CD14-positive monocyte (primary cell): ENCODE results near the gene PAGE2B. TPM values are rescaled to one million over a fixed set of nuclear protein-coding genes. Genes with fewer than 3 reads are reported as not detected.

Experiments used
- DNase-seq, 3 donors: peaks; one replicate each; pipeline ENCODE4 v3.0.0-alpha.2; 2011 to 2022
- H2AFZ ChIP-seq: 2 replicates; pipeline ENCODE4 v1.6.0; 2012; ENCODE audit warnings: mild to moderate bottlenecking, low read depth, low read length, inconsistent platforms; ENCODE audit not compliant: insufficient read depth, poor library complexity, severe bottlenecking
- H3K27ac ChIP-seq, 2 donors: 1 replicate in 1 of 2; 2 replicates in 1 of 2; pipeline ENCODE4 v1.5.1; 2012 to 2013; ENCODE audit warnings: low read length in 2 of 2, control low read depth in 1 of 2, inconsistent platforms in 1 of 2, low read depth in 1 of 2, mild to moderate bottlenecking in 1 of 2
- H3K27me3 ChIP-seq, 2 donors: one replicate each; pipeline versions ENCODE4 v1.6.0 to v1.6.1; 2011 to 2013; ENCODE audit warnings: low read length in 2 of 2; ENCODE audit not compliant: control insufficient read depth in 2 of 2, insufficient read depth in 2 of 2
- H3K36me3 ChIP-seq, 2 donors: replicated peaks in 1 of 2; 1 replicate in 1 of 2; 2 replicates in 1 of 2; pipeline versions ENCODE4 v1.5.1 to v1.6.1; 2012 to 2013; ENCODE audit warnings: low read length in 2 of 2, control low read depth in 1 of 2, inconsistent platforms in 1 of 2, mild to moderate bottlenecking in 1 of 2; ENCODE audit not compliant: insufficient read depth in 2 of 2, control insufficient read depth in 1 of 2
- H3K4me1 ChIP-seq, 2 donors: 1 replicate in 1 of 2; 2 replicates in 1 of 2; pipeline versions ENCODE4 v1.5.1 to v1.6.1; 2012 to 2013; ENCODE audit warnings: low read length in 2 of 2, control low read depth in 1 of 2, inconsistent platforms in 1 of 2, mild to moderate bottlenecking in 1 of 2, moderate library complexity in 1 of 2; ENCODE audit not compliant: insufficient read depth in 2 of 2, control insufficient read depth in 1 of 2
- H3K4me2 ChIP-seq: replicated peaks from 2 replicates; pipeline ENCODE3; 2012; ENCODE audit warnings: low read length, moderate library complexity, mild to moderate bottlenecking; ENCODE audit not compliant: poor library complexity, severe bottlenecking; ENCODE audit errors: extremely low read depth
- H3K4me3 ChIP-seq, 3 experiments: fragments of 200-600 bp in 1 of 3; sonication (generic) in 1 of 3; replicated peaks in 1 of 3; 1 replicate in 2 of 3; 2 replicates in 1 of 3; pipeline ENCODE4 v1.5.1; 2011 to 2013; ENCODE audit warnings: low read length in 3 of 3, mild to moderate bottlenecking in 3 of 3, control low read depth in 2 of 3, low read depth in 2 of 3, inconsistent platforms in 1 of 3, moderate library complexity in 1 of 3
- H3K79me2 ChIP-seq: 2 replicates; pipeline ENCODE4 v1.6.0; 2012; ENCODE audit warnings: mild to moderate bottlenecking, control low read depth, inconsistent platforms, low read length, moderate library complexity; ENCODE audit not compliant: insufficient read depth
- H3K9ac ChIP-seq: 2 replicates; pipeline ENCODE4 v1.6.0; 2017; ENCODE audit warnings: low read length, mild to moderate bottlenecking; ENCODE audit not compliant: insufficient read depth, poor library complexity, severe bottlenecking
- H3K9me3 ChIP-seq, 2 donors: replicated peaks in 1 of 2; 1 replicate in 1 of 2; 2 replicates in 1 of 2; pipeline versions ENCODE4 v1.5.1 to v1.6.1; 2012 to 2013; ENCODE audit warnings: low read length in 2 of 2, control low read depth in 1 of 2; ENCODE audit not compliant: control insufficient read depth in 1 of 2, insufficient read depth in 1 of 2
- H4K20me1 ChIP-seq: 2 replicates; pipeline ENCODE4 v1.6.0; 2012; ENCODE audit warnings: mild to moderate bottlenecking, low read length, control low read depth, moderate library complexity; ENCODE audit not compliant: insufficient read depth
- H3K27ac Mint-ChIP-seq, 7 donors: one replicate each; pipeline ENCODE4 v1.8.0; 2020; ENCODE audit warnings: mild to moderate bottlenecking in 7 of 7, mixed read lengths in 7 of 7, moderate library complexity in 6 of 7, inconsistent platforms in 2 of 7
- H3K27me3 Mint-ChIP-seq, 3 donors: one replicate each; pipeline ENCODE4 v1.8.0; 2021 to 2022; ENCODE audit warnings: low read depth in 3 of 3, mild to moderate bottlenecking in 3 of 3, mixed read lengths in 3 of 3, moderate library complexity in 3 of 3, inconsistent platforms in 1 of 3
- H3K36me3 Mint-ChIP-seq, 2 donors: one replicate each; pipeline ENCODE4 v1.8.0; 2020; ENCODE audit warnings: mixed read lengths in 2 of 2, inconsistent platforms in 1 of 2, mild to moderate bottlenecking in 1 of 2
- H3K4me1 Mint-ChIP-seq: one replicate; pipeline ENCODE4 v1.8.0; 2020; ENCODE audit warnings: mild to moderate bottlenecking, mixed read lengths
- H3K4me3 Mint-ChIP-seq, 2 donors: one replicate each; pipeline ENCODE4 v1.8.0; 2020; ENCODE audit warnings: mild to moderate bottlenecking in 2 of 2, mixed read lengths in 2 of 2, moderate library complexity in 1 of 2
- H3K9me3 Mint-ChIP-seq, 7 donors: one replicate each; pipeline ENCODE4 v1.8.0; 2020 to 2022; ENCODE audit warnings: mixed read lengths in 7 of 7, mild to moderate bottlenecking in 6 of 7, moderate library complexity in 6 of 7, inconsistent platforms in 2 of 7
- whole genome bisulfite sequencing: methylation state at CpG from one replicate; pipeline ENCODE4 v1.1.5; 2013; ENCODE audit warnings: missing lambda C conversion rate; ENCODE audit not compliant: insufficient coverage; 5-methylcytosine and 5-hydroxymethylcytosine counted together
- intact Hi-C, 2 donors: fragments of 100-400 bp; cut with micrococcal nuclease; formaldehyde crosslinking; loops; one replicate each; pipeline versions ENCODE4 v1.15.0 to v1.15.1; 2023
- polyA plus RNA-seq, 3 donors: library from polyadenylated mRNA; depleted of rRNA in 1 of 3; unstranded in 2 of 3; stranded (reverse) in 1 of 3; fragments of 300-500 nt in 2 of 3; fragments of >200 nt in 1 of 3; fragmentation: Illumina TruSeq in 2 of 3; gene quantifications; 1 replicate in 2 of 3; 2 replicates in 1 of 3; pipeline ENCODE4 v1.2.3, GENCODE V29; 2012 to 2021
- TF ChIP-seq, protein P1 (sequence below): fragments of 200-600 bp; IDR thresholded peaks from one replicate; pipeline ENCODE4 v1.8.0; 2022; ENCODE audit warnings: antibody characterized with exemption, mild to moderate bottlenecking

The PAGE2B gene
- polyA plus RNA-seq, 3 donors, result not detected

DNA sequence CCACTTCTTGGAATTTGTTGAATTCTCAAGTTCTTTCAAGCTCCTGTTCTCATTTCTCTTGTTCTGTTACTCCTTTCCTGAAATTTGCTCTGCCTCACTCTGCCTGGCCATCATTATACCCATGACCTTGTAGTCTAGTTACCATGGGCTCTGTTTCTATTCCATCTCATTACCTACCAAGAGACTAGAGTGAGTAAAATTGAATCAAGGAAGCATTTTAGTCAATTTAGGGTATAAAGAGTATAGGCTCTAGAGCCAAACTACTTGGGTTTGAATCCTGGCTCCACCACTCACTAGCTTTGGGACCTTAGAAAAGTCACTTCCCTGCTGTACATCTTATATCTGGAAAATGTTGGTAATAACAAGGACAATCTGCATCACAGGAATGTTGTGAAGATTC, 46.2 kb upstream of the PAGE2B start:
- no peaks in the 10 kb centered on the region for H3K27me3 ChIP-seq
- H3K36me3 ChIP-seq, result no peaks in the 10 kb centered on the region
- no peak for DNase-seq
- H3K4me3 ChIP-seq, result no peak overlapping the region
- H3K9me3 ChIP-seq, result no peaks in the 10 kb centered on the region
- H3K27ac ChIP-seq, result no peak overlapping the region
- Mint-ChIP-seq H3K9me3 (peaks cover 0 to 5% (median 0%) of the 10 kb centered on the region in 7 donors), H3K36me3 (no peaks in the 10 kb centered on the region), H3K27ac (no peak overlapping the region), H3K27me3 (peaks cover 0 to 9% (median 0%) of the 10 kb centered on the region in 3 donors), H3K4me3 (no peak overlapping the region), H3K4me1 (no peaks in the 10 kb centered on the region)
- H3K79me2 ChIP-seq, result no peaks in the 10 kb centered on the region
- no peak overlapping the region for H3K4me2 ChIP-seq
- no peaks in the 10 kb centered on the region for H3K4me1 ChIP-seq
- intact Hi-C loops, result no loop called here
- no peak overlapping the region for H2AFZ ChIP-seq
- TF ChIP-seq, protein P1, sequence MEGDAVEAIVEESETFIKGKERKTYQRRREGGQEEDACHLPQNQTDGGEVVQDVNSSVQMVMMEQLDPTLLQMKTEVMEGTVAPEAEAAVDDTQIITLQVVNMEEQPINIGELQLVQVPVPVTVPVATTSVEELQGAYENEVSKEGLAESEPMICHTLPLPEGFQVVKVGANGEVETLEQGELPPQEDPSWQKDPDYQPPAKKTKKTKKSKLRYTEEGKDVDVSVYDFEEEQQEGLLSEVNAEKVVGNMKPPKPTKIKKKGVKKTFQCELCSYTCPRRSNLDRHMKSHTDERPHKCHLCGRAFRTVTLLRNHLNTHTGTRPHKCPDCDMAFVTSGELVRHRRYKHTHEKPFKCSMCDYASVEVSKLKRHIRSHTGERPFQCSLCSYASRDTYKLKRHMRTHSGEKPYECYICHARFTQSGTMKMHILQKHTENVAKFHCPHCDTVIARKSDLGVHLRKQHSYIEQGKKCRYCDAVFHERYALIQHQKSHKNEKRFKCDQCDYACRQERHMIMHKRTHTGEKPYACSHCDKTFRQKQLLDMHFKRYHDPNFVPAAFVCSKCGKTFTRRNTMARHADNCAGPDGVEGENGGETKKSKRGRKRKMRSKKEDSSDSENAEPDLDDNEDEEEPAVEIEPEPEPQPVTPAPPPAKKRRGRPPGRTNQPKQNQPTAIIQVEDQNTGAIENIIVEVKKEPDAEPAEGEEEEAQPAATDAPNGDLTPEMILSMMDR, result no peak
- H4K20me1 ChIP-seq, result no peaks in the 10 kb centered on the region
- no peak overlapping the region for H3K9ac ChIP-seq

DNA sequence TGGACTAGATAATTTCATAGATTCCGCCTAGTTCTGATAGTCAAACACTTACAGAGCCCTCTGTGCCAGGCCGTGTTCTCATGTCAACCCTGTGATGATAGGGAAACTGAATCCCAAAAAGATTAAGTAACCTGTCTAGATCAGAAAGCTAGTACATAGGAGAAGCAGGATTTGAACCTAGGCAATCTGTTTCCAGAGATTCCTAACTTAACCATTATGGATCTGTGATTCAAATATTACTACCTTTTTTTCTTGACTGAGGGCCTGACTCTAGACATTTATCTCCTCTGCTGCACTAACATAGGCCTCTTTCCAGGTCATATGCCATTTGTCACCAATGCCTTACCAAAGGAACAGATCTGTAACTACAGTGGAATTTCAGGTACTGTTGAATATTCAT, 45.5 kb upstream of the PAGE2B start:
- Mint-ChIP-seq H3K36me3 (no peaks in the 10 kb centered on the region), H3K4me3 (no peak overlapping the region), H3K9me3 (peaks cover 0 to 5% (median 0%) of the 10 kb centered on the region in 7 donors), H3K27me3 (peaks cover 0 to 9% (median 0%) of the 10 kb centered on the region in 3 donors), H3K4me1 (no peaks in the 10 kb centered on the region), H3K27ac (no peak overlapping the region)
- H2AFZ ChIP-seq, result no peak overlapping the region
- no peaks in the 10 kb centered on the region for H3K27me3 ChIP-seq
- no CpG with 5 or more reads among the region's 2 CpGs for WGBS
- intact Hi-C loops, result no loop called here
- no peak overlapping the region for H3K4me3 ChIP-seq
- no peaks in the 10 kb centered on the region for H3K4me1 ChIP-seq
- no peak overlapping the region for H3K9ac ChIP-seq
- no peak overlapping the region for H3K27ac ChIP-seq
- H3K79me2 ChIP-seq, result no peaks in the 10 kb centered on the region
- DNase-seq, result no peak
- H3K36me3 ChIP-seq, result no peaks in the 10 kb centered on the region
- H3K4me2 ChIP-seq, result no peak overlapping the region
- TF ChIP-seq, protein P1, result no peak
- no peaks in the 10 kb centered on the region for H4K20me1 ChIP-seq
- no peaks in the 10 kb centered on the region for H3K9me3 ChIP-seq
